Chondrocyte (in vitro differentiated cells): ENCODE results near the gene MYORG. TPM values are rescaled to one million over a fixed set of nuclear protein-coding genes. Genes with fewer than 3 reads are reported as not detected.
"Not testable (repeated sequence)": the region's sequence is repeated elsewhere in the genome, so short reads cannot be mapped to it uniquely, and the experiment has no call there.

Source experiments
- DNase-seq: peaks from one replicate; pipeline ENCODE4 v3.0.0; 2021; ENCODE audit warnings: mixed read lengths, low spot score
- H3K27ac Mint-ChIP-seq: one replicate; pipeline ENCODE4 v1.8.0; 2021; ENCODE audit warnings: mild to moderate bottlenecking, moderate library complexity, mixed read lengths; ENCODE audit not compliant: unreplicated experiment
- H3K27me3 Mint-ChIP-seq: 2 replicates; pipeline ENCODE4 v1.8.0; 2021; ENCODE audit warnings: low read depth, mixed read lengths
- H3K36me3 Mint-ChIP-seq: 2 replicates; pipeline ENCODE4 v1.8.0; 2021; ENCODE audit warnings: low read depth, mixed read lengths
- H3K4me1 Mint-ChIP-seq: 2 replicates; pipeline ENCODE4 v1.8.0; 2021; ENCODE audit warnings: low read depth, mild to moderate bottlenecking, mixed read lengths
- H3K4me3 Mint-ChIP-seq: one replicate; pipeline ENCODE4 v1.8.0; 2021; ENCODE audit warnings: mild to moderate bottlenecking, moderate library complexity, mixed read lengths; ENCODE audit not compliant: unreplicated experiment
- H3K9me3 Mint-ChIP-seq: 2 replicates; pipeline ENCODE4 v1.8.0; 2021; ENCODE audit warnings: low read depth, mixed read lengths
- CTCF ChIP-seq: fragments of 200-600 bp; sonication (generic); IDR thresholded peaks from 2 replicates; pipeline ENCODE4 v1.5.0; 2021; ENCODE audit warnings: antibody characterized with exemption, mild to moderate bottlenecking, moderate library complexity
- total RNA-seq: library from RNA; stranded (reverse); gene quantifications from 3 replicates; pipeline ENCODE4 v1.2.1, GENCODE V29; 2021

MYORG gene
- total RNA-seq, 1 donor from 2014 or later, result 6.8 TPM

- H3K27ac Mint-ChIP-seq, result no peak overlapping the region
- no peaks in the 10 kb centered on the region for H3K27me3 Mint-ChIP-seq
- H3K9me3 Mint-ChIP-seq, result peaks cover 6% of the 10 kb centered on the region
- DNase-seq, result no peak
- H3K36me3 Mint-ChIP-seq, result peaks cover 14% of the 10 kb centered on the region
- no peak overlapping the region for H3K4me3 Mint-ChIP-seq
- H3K4me1 Mint-ChIP-seq, result peaks cover 10% of the 10 kb centered on the region
- TF ChIP-seq CTCF, result no peak
Measured at GRCh38 chr9:34370970-34371880, 5.5 kb downstream of the MYORG start.

- H3K27me3 Mint-ChIP-seq, result no peaks in the 10 kb centered on the region
- peaks cover 14% of the 10 kb centered on the region for H3K36me3 Mint-ChIP-seq
- no peak overlapping the region for H3K27ac Mint-ChIP-seq
- DNase-seq, result no peak
- TF ChIP-seq CTCF, result no peak
- H3K4me3 Mint-ChIP-seq, result no peak overlapping the region
- peaks cover 3% of the 10 kb centered on the region for H3K4me1 Mint-ChIP-seq
- peaks cover 6% of the 10 kb centered on the region for H3K9me3 Mint-ChIP-seq
Measured at GRCh38 chr9:34370335-34370969, 6.2 kb downstream of the MYORG start.

- DNase-seq, result no peak
- no peak overlapping the region for H3K27ac Mint-ChIP-seq
- no peaks in the 10 kb centered on the region for H3K27me3 Mint-ChIP-seq
- H3K36me3 Mint-ChIP-seq, result peaks cover 14% of the 10 kb centered on the region
- no peaks in the 10 kb centered on the region for H3K4me1 Mint-ChIP-seq
- TF ChIP-seq CTCF, result no peak
- H3K4me3 Mint-ChIP-seq, result no peak overlapping the region
- peaks cover 6% of the 10 kb centered on the region for H3K9me3 Mint-ChIP-seq
Measured at GRCh38 chr9:34369636-34370035, 7.1 kb downstream of the MYORG start.

GRCh38 chr9:34368796-34369195 lies 7.9 kb downstream of the MYORG start:
- H3K36me3 Mint-ChIP-seq, result peaks cover 14% of the 10 kb centered on the region
- not testable (repeated sequence) for H3K9me3 Mint-ChIP-seq, H3K27ac Mint-ChIP-seq, H3K27me3 Mint-ChIP-seq, DNase-seq, H3K4me1 Mint-ChIP-seq, H3K4me3 Mint-ChIP-seq

- not testable (repeated sequence) for H3K4me3 Mint-ChIP-seq, DNase-seq, H3K27me3 Mint-ChIP-seq, H3K4me1 Mint-ChIP-seq, H3K27ac Mint-ChIP-seq, H3K9me3 Mint-ChIP-seq
- H3K36me3 Mint-ChIP-seq, result peaks cover 14% of the 10 kb centered on the region
Measured at GRCh38 chr9:34367751-34368410, 8.8 kb downstream of the MYORG start.

- no peak overlapping the region for H3K4me3 Mint-ChIP-seq
- no peak for DNase-seq
- H3K4me1 Mint-ChIP-seq, result peaks cover 5% of the 10 kb centered on the region
- H3K27me3 Mint-ChIP-seq, result no peaks in the 10 kb centered on the region
- H3K9me3 Mint-ChIP-seq, result peaks cover 6% of the 10 kb centered on the region
- no peak overlapping the region for H3K27ac Mint-ChIP-seq
- H3K36me3 Mint-ChIP-seq, result peaks cover 14% of the 10 kb centered on the region
- no peak for TF ChIP-seq CTCF
Measured at GRCh38 chr9:34366365-34366764, 10.3 kb downstream of the MYORG start.
